GM21717 (cell line): Measurements from ENCODE around the gene NCEH1.
"Not testable (repeated sequence)": the region's sequence is repeated elsewhere in the genome, so short reads cannot be mapped to it uniquely, and the experiment has no call there.

ENCODE experiments used
- ATAC-seq: cut with Tn5 transposase; IDR thresholded peaks from one replicate; pipeline ENCODE4 v1.9.1; 2021; ENCODE audit warnings: mild to moderate bottlenecking, moderate library complexity; ENCODE audit not compliant: unreplicated experiment

NCEH1 gene

DNA sequence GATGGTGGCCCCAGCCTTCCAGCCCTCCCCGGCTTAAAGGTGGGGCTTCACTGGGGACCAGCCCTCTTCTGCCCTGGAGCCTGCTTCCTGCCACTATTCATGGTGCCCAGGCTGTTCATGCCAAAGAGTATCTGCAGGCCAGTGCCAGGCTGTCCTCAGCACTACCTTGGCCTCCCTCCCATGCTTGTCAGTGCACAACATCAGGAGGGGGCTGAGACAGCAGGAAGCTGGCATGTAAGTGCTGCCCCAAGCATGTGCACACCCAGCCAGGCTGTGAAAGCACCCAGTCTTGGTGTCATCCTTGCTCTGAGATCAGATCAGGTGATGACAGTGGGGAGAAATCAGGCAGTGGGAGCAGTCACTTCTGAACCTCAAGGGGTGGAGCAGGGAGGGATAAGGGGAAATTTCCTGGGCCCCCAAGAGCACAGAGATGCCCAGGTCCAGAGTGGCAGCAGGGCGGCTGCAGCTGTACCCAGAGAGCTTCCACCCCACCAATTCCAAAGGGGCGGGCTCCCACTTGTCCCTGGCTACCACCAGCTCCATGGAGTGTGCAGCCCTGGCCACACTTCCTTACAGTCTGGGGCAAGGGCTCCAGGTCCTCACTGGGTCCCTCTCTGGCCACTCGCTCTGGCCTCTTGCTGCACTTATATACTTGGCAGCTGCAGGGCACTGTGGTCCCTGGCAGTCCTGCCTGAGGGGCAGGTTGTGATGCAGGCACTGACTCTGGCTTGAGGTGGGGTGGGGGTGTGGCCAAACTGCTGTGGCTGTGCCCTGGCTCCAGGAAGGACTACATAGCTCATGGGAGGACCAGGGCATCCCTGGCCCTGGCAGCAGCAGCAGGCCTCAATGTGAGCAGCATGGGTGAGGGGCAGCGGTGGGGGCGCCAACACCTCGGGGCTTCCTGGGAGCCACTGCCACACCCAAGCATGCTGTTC lies 96.3 kb downstream of the NCEH1 start:
- ATAC-seq: no peak

DNA sequence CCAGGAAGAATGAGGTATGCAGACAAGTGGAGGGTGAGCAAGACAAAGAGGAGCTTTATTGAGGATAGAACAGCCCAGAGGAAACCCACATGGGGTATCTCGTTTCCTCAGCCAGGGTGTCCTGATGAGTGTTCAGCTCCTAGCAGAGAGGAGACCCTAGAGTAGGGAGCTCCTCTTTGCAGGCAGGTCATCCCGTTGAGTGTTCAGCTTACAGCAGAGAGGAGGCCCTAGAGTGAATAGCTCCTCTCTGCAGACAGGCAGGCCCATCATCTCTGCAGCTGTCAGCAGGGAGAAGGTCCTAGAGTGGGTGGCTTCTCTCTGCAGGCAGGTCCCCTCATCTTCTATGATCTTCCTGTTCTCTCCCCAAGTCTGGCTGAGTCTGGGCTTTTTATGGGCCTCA lies 97.0 kb downstream of the NCEH1 start:
- ATAC-seq: no peak

DNA sequence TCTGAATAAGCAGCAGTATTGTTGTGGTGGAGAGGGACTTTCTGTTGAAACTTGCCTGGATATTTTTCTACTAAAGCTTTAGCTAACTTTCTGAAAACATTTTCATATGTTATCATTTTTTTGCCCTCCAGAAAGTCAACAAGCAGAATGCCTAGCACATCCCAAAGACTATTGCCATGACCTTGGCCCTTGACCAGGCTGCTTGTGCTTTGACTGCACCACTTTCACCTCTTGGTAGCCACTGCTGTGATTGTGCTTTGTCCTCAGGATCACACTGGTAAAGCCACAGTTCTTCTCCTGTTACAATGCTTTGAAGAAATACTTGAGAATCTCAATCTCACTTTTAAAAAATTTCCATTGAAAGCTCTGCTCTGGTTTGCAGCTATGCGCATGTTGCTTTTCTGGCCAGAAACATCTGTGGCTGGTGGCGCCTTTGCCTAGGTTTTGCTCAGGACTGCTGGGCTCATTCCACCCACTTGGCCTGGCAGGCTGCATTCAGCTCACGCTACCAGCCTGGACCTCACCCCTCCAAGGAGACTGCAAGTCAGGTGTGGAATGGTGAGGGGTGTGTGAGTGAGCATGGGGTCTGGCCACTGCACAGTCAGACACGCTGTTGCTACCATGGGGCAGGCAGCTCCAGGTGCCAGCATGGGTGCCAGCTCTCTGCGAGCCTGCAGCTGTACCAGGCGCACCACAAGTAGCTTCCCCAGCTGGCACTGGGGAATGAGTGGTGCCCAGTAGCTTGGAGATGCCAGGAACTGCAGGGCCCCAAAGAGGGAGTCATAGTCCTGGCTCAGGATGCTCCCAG lies 97.8 kb downstream of the NCEH1 start:
- no peak for ATAC-seq

DNA sequence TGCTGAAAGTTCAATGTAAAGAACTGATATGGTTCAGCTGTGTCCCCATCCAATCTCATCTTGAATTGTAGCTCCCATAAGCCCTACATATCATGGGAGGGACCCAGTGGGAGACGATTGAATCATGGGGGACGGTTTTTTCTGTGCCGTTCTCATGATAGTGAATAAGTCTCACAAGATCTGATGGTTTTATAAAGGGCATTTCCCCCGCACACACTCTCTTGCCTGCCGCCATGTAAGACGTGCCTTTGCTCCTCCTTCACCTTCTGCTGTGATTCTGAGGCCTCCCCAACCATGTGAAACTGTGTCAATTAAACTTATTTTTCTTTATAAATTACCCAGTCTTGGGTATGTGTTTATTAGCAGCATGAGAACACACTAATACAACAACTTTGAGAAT lies 101.1 kb downstream of the NCEH1 start:
- no peak for ATAC-seq

DNA sequence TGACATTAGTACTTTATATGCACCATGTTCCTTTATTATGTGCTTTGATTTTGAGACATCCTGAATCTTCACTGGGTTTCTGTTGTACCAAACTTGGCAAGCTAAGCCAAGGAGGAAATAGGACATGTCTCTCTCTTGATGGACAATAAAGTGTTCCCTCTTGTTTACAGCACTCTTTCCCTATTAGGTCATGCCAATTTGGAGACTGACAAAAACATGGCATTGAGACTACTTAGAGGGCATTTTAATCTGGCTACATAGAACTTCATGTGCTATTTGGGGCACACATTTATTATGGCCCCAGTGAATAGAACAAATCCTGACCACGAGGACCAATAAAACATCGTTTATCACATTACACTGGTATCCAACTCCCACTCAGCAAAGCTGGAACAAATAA lies 102.3 kb downstream of the NCEH1 start:
- ATAC-seq: no peak

DNA sequence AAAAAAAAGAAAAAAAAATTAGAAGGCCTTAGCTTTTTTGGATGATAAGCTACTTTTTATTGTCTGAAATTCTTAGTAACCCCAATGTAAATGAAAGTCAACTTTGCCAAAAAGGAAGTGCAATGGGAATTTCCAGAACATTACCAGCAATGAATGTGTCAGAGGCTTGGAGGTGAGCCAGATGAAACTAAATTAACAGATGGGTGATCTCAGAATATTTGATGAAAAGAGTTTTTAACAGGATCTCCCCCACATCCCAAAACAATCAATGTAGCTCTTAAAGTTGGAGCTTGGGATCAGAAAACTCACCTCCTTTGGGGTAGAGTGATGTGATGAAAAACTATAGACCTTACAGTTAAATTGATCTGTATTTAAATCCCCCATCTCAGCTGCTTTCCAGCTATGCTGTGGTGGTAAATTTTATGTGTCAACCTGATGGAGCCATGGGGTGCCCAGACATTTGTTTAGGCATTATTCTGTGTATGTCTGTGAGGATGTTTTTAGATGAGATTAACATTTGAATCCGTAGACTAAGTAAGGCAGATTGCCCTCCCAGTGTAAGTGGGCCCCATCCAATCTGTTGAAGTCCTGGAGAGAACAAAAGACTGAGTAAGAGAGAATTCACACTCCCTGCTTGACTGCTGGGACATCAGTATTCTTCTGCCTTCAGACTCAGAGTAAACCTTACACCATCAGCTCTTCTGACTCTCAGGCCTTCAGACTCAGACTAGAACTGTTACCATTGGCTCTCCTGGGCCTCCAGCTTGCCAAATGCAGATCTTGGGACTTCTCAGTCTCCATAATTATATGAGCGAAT lies 103.4 kb downstream of the NCEH1 start:
- no peak for ATAC-seq

DNA sequence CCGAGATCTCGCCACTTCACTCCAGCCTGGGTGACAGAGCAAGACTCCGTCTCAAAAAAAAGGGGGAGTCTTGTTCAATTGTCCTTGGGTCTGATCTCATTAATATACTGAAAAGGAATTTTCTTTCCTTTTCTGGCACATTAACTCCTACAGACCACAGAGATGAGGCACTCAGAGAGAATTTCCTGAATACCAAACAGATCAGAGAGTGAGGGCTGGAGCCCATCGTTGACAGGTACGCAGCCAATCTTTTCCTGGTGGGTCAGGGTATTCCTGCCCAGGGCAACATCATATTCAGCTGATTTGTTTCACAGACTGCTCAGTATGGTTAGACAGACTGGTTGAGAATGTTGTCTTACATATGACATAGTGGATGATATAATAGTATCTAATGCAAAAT lies 104.8 kb downstream of the NCEH1 start:
- ATAC-seq: no peak

DNA sequence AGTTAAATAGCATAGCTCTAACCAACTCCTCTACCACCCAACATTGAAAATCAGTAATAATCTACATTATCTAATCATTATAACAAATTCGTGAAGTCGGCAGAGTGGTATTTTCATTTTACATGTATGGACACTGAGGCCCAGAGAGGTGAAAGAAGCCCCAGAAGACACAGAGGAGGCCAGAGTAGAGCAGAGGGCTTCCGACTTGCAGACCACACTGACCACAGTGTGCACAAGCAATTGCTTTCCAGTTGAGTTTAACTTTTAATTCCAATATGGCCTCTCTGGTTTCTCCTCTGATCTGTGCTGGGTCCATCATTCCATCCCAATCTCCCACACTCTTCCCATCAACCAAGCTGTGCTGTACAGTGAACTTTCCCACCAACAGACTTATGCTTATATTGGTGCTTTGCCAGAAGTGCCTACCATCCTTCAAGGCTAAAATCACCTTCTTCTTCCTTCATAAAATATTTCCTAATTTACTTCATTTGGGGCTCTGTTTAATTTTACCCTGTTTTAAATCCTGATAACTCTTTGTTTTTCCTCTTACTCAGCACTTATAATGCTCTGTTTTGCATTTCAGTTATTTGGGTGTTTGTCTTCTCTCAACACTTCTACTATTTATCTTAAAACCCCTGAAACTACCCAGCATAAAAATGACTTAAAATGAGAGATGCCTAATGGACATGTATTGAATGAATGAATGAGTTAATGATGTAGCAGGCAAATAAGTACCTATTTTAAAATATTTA lies 105.8 kb downstream of the NCEH1 start:
- ATAC-seq: no peak

DNA sequence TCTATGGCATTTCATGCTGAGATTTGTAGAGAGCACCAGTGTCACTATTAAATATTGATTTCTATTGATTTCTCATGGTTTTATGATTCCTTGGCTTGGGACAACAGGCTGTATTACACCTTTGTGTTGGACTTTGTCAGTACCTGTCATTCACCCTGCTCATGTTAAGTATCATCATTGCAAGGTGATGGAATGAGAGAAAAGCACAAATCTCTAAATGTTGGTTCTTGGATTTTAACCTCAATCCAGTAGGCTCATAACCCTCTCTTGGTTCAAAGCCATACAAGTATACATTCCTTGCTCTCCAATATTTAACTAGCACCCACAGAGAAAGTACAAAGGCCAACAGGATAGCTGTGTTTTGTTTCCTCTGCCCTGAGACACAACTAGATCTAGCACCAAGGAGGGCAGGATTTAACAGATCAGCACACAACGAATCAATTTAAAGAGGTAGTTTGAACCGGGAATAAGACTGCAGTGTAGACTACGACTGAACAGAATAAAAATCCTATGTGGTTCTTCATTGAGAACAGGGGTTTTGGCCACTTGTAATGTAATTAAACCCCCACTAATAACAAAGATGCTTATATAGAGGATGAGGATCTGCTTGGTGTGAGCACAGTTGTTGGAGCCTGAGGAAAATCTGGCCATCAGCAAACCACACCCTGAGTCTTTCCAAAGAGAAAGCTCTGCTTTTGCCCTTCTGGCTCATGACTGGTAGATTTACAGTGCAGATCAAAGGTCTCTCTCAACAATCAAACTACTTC lies 109.6 kb downstream of the NCEH1 start:
- no peak for ATAC-seq

DNA sequence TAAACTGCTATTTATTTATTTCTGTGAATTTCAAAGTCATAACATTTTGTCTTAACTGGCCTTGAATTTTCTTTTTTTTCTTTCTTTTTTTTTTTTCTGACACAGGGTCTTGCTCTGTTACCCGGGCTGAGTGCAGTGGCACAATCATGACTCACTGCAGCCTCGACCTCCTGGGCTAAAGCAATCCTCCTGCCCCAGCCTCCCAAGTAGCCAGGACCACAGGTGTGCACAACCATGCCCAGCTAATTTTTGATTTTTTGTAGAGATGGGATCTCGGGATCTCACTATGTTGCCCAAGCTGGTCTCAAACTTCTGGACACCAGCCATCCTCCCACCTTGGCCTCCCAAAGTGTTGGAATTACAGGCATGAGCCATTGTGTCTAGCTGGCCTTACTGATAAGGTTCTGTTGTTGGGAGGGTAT lies 110.2 kb downstream of the NCEH1 start:
- ATAC-seq: no peak

DNA sequence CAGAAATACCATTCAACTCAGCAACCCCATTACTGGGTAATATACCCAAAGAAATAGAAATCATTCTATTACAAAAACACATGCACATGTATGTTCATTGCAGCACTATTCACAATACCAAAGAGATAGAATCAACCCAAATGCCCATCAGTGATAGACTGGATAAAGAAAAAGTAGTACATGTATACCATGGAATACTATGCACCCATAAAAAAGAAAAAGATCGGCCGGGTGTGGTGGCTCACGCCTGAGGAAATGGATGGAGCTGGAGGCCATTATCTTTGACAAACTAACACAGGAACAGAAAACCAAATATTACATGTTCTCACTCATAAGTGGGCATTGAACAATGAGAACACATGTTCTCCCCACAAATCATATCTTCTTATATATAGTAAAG lies 112.0 kb downstream of the NCEH1 start:
- no peak for ATAC-seq

DNA sequence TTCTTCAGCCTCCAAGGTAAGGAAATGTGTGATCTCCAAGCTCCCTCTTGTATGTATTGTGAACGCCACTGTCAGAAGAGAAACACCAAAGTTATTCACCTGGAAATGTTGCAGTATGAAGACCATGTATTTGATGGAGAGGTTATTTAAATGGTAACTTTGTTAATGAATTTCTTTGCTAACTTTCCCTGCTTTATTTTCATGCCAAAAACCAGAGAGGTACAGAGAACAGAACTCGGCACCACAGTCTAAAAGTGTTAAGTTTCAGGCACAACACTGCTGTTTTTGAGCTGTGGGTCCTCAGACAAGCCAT lies 114.5 kb downstream of the NCEH1 start:
- no peak for ATAC-seq

DNA sequence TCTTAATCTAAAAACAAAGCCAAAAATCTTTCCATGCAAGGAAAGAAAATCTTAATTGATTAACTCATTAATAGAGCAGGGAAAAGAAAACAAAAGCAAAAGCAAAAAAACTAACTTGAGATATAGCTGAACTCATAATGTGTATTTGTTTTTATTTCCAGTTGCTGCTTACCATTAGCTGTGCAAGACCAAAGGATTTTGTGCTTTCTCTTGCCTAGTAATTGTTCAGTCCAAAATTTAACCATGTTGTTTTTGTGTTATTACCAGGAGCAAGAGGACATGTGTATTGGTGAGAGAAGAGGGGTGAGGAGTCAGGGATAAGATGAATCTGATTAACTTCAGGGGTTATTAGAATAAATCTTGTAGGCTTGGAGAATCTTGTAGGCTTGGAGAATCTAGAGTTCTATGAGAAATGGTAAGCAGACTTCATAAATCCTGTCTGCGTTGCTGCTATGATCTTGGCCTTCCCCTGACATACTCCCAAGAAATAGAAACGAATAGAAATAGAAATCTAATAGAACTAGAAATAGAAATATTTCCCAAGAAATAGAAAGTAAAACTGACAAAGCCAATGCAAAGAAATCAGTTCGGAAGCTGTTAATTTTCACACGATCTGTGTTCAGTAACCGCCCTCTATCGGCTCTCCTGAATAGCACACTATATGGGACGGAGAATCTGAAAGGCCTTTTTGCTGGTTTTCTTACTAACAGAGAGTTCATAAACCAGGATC lies 115.0 kb downstream of the NCEH1 start:
- no peak for ATAC-seq

DNA sequence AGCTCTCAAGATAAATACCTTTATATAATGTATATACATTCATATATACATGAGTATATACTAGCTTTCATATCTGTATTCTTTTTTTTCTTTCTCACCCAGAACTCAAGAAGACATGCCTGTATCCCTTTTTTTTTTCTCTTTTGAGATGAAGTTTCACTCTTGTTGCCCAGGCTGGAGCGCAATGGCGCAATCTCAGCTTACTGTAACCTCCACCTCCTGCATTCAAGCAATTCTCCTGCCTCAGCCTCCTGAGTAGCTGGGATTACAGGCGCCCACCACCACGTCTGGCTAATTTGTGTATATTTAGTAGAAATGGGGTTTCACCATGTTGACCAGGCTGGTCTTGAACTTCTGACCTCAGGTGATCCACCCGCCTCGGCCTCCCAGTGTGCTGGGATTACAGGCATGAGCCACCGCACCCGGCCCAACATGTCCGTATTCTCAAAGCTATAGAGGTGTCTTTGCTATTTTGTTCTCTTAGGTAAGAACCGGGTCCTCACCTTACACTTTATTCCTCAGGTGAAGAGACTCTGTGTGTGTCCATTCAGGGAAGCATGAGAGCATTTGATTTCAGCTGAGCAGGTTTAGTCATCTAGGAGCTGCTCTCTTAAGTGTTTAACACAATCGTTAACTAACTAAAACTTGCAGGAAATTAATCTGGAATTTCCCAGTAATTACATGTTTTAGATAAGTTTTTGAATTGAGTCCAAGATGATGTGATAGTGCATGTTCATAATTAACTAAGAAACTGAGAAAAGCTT lies 115.8 kb downstream of the NCEH1 start:
- ATAC-seq: not testable (repeated sequence)

DNA sequence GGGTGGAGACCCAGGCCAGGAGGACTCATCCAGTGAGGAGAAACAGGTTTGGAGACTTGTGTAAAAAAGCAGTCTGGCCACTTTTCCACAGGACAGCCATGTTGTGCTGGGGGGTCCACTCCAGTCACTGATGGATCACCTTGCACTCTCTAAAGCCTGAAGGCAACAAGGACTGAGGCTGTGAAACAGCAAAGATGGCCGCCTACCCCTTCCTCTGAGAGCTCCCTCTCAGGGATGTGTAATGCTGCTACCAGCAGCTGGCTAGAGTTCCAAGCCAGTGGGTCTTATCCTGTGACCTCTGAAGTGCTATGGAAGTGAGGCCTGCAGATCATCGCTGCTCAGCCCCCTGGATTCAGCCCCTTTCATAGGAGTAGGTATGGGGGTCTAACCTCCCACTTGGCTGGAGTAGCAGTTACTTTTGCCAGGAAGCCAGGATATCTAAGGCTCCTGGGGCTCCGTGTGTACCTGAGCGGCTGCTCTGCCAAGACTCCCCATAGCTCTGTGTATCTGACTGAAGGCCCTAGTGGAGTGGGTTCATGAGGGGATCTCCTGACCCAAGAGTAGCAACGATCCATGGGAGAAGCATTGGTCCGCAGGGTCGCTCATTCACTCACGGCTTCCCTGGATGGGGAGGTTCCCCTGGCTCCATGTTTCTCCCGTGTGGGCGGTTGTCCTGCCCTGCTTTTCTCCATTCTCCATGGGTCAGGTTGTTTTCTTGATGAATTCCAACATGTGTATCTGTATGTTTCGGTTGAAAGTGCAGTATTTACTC lies 117.8 kb downstream of the NCEH1 start:
- no peak for ATAC-seq

DNA sequence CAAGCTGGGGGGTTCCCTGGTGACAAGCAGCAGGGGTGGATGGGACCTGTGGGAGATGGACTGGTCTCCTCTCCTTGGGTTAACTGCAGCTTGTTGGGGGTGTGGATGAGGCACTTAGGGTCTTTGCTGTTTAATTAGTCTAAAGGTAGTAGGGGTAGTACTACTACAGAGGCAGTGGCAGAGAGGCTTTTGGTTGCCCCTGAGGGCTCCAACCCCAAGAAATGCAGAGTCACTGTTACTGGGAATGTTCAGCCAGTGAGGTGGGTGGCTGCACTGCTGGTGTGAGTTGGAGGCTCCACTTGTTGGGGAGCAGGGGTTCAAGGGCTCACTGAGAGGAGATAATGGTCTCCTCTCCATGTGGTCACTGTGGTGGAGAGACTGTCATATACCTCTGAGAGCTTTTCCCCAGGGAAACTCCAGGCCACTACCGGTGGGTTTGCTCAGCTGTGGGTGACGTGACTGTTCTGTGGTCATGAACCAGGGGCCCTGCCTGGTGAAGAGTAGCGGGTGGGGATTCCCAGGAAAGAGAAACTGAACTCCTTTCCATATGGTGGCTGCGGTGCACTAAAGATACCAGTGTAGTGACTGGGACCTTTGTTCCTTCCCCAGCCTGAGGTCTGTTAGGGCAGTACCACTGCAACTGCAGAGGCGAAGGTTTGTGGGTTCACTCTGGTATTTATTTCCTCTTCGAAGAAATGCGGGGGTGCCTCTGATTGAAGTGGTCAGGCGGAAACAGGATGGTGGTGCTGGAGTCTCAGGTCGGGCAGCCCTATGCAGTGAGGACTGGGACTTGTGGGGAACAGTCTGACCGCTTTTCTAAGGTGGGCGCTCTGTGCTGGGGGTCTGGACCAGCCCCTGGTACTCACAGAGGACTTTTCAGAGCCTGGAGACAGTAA lies 118.7 kb downstream of the NCEH1 start:
- ATAC-seq: peak; percentile 94

DNA sequence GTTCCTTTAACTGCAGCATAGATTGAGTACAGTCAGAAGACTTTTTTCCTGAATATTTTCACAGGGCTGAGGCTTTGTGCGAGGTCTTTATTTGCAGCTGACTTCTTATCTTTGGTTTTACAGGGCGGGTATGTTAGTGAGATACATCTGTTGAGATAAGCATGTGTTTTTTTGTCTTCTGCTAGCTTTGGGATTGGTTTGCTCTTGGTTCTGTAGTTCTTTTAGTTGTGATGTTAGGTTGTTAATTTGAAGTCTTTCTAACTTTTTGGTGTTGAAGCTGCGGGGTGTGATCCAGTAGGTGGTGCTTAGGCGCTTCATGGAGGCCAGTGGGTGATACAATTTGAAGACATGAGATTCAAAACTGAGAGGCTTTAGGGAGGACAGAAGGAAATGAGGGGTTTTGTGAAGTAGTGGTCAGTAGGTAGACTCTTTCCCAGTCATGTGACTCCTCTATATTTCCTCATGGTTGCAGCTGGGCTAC lies 119.7 kb downstream of the NCEH1 start:
- ATAC-seq: no peak
